ENCODE measurements around the gene CCDC149. TPM values are rescaled to one million over a fixed set of nuclear protein-coding genes. Genes with fewer than 3 reads are reported as not detected.

The CCDC149 gene
- total and polyA plus RNA-seq, 2 of the 13 experiments (the other 11 are each of a cell fraction or from before 2014, with no cell fraction given) = 0.44 to 0.95 TPM

GRCh38 chr4:24802648-24803047 lies 110.2 kb downstream of the CCDC149 start:
- intact Hi-C loops (cut with micrococcal nuclease; ENCODE audit: unreplicated experiment) = no loop called here
- DNase-seq (ENCODE audit: low spot score) = no peak
- Histone ChIP-seq H4K20me1 (ENCODE audit: insufficient read depth, low read length) (no peaks in the 10 kb centered on the region), H3K27me3 (ENCODE audit: control insufficient read depth in 1 of 2, insufficient read depth in 2 of 2, low read length in 2 of 2) (peaks cover 0 to 21% of the 10 kb centered on the region in 2 experiments; a peak in 2 of 5 replicates), H3K4me3 (replicated peaks in 1 of 3; ENCODE audit: insufficient read depth in 1 of 3, low read depth in 2 of 3, low read length in 3 of 3) (no peak overlapping the region), H2AFZ (ENCODE audit: low read length) (no peak overlapping the region), H3K4me1 (ENCODE audit: insufficient read depth, low read length) (no peaks in the 10 kb centered on the region), H3K9ac (ENCODE audit: insufficient read depth, low read depth, low read length) (no peak overlapping the region), H3K4me2 (ENCODE audit: low read depth, low read length) (no peak overlapping the region), H3K9me3 (ENCODE audit: low read length) (no peaks in the 10 kb centered on the region), H3K27ac (ENCODE audit: extremely low read length, insufficient read depth, low read length) (no peak overlapping the region), H3K79me2 (ENCODE audit: insufficient read depth, low read length) (no peaks in the 10 kb centered on the region), H3K36me3 (replicated peaks in 1 of 2; ENCODE audit: control insufficient read depth in 1 of 2, insufficient read depth in 2 of 2, low read length in 2 of 2) (no peaks in the 10 kb centered on the region)
- ATAC-seq = no peak
- FAIRE-seq = no peak
- BruUV-seq (replicated peaks) = no TSS peak
- no peak for TF ChIP-seq RFX1 (IDR thresholded peaks at IDR 0.05)
- TF ChIP-seq, protein P1, sequence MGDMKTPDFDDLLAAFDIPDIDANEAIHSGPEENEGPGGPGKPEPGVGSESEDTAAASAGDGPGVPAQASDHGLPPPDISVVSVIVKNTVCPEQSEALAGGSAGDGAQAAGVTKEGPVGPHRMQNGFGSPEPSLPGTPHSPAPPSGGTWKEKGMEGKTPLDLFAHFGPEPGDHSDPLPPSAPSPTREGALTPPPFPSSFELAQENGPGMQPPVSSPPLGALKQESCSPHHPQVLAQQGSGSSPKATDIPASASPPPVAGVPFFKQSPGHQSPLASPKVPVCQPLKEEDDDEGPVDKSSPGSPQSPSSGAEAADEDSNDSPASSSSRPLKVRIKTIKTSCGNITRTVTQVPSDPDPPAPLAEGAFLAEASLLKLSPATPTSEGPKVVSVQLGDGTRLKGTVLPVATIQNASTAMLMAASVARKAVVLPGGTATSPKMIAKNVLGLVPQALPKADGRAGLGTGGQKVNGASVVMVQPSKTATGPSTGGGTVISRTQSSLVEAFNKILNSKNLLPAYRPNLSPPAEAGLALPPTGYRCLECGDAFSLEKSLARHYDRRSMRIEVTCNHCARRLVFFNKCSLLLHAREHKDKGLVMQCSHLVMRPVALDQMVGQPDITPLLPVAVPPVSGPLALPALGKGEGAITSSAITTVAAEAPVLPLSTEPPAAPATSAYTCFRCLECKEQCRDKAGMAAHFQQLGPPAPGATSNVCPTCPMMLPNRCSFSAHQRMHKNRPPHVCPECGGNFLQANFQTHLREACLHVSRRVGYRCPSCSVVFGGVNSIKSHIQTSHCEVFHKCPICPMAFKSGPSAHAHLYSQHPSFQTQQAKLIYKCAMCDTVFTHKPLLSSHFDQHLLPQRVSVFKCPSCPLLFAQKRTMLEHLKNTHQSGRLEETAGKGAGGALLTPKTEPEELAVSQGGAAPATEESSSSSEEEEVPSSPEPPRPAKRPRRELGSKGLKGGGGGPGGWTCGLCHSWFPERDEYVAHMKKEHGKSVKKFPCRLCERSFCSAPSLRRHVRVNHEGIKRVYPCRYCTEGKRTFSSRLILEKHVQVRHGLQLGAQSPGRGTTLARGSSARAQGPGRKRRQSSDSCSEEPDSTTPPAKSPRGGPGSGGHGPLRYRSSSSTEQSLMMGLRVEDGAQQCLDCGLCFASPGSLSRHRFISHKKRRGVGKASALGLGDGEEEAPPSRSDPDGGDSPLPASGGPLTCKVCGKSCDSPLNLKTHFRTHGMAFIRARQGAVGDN (CRISPR knock-in tag; IDR thresholded peaks at IDR 0.05) = no peak
- TF ChIP-seq NFATC3 (CRISPR knock-in tag; IDR thresholded peaks at IDR 0.05) = no peak
- TF ChIP-seq ZNF235 (CRISPR knock-in tag; IDR thresholded peaks at IDR 0.05; ENCODE audit: borderline replicate concordance) = no peak
- TF ChIP-seq, protein P2, sequence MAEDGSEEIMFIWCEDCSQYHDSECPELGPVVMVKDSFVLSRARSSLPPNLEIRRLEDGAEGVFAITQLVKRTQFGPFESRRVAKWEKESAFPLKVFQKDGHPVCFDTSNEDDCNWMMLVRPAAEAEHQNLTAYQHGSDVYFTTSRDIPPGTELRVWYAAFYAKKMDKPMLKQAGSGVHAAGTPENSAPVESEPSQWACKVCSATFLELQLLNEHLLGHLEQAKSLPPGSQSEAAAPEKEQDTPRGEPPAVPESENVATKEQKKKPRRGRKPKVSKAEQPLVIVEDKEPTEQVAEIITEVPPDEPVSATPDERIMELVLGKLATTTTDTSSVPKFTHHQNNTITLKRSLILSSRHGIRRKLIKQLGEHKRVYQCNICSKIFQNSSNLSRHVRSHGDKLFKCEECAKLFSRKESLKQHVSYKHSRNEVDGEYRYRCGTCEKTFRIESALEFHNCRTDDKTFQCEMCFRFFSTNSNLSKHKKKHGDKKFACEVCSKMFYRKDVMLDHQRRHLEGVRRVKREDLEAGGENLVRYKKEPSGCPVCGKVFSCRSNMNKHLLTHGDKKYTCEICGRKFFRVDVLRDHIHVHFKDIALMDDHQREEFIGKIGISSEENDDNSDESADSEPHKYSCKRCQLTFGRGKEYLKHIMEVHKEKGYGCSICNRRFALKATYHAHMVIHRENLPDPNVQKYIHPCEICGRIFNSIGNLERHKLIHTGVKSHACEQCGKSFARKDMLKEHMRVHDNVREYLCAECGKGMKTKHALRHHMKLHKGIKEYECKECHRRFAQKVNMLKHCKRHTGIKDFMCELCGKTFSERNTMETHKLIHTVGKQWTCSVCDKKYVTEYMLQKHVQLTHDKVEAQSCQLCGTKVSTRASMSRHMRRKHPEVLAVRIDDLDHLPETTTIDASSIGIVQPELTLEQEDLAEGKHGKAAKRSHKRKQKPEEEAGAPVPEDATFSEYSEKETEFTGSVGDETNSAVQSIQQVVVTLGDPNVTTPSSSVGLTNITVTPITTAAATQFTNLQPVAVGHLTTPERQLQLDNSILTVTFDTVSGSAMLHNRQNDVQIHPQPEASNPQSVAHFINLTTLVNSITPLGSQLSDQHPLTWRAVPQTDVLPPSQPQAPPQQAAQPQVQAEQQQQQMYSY (CRISPR knock-in tag; IDR thresholded peaks at IDR 0.05) = no peak
- TF ChIP-seq HOXA9 (CRISPR knock-in tag; IDR thresholded peaks at IDR 0.05; ENCODE audit: borderline replicate concordance) = no peak
- no peak for TF ChIP-seq ZNF124 (CRISPR knock-in tag; IDR thresholded peaks at IDR 0.05)
- TF ChIP-seq, protein P3, sequence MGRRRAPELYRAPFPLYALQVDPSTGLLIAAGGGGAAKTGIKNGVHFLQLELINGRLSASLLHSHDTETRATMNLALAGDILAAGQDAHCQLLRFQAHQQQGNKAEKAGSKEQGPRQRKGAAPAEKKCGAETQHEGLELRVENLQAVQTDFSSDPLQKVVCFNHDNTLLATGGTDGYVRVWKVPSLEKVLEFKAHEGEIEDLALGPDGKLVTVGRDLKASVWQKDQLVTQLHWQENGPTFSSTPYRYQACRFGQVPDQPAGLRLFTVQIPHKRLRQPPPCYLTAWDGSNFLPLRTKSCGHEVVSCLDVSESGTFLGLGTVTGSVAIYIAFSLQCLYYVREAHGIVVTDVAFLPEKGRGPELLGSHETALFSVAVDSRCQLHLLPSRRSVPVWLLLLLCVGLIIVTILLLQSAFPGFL (CRISPR knock-in tag; IDR thresholded peaks at IDR 0.05) = no peak
- TF ChIP-seq, protein P4, sequence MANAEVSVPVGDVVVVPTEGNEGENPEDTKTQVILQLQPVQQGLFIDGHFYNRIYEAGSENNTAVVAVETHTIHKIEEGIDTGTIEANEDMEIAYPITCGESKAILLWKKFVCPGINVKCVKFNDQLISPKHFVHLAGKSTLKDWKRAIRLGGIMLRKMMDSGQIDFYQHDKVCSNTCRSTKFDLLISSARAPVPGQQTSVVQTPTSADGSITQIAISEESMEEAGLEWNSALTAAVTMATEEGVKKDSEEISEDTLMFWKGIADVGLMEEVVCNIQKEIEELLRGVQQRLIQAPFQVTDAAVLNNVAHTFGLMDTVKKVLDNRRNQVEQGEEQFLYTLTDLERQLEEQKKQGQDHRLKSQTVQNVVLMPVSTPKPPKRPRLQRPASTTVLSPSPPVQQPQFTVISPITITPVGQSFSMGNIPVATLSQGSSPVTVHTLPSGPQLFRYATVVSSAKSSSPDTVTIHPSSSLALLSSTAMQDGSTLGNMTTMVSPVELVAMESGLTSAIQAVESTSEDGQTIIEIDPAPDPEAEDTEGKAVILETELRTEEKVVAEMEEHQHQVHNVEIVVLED (CRISPR knock-in tag; IDR thresholded peaks at IDR 0.05; ENCODE audit: borderline replicate concordance) = no peak
- no peak for TF ChIP-seq ZNF333 (CRISPR knock-in tag; IDR thresholded peaks at IDR 0.05; ENCODE audit: borderline replicate concordance)
- no peak for TF ChIP-seq KLF16 (CRISPR knock-in tag; IDR thresholded peaks at IDR 0.05)
- TF ChIP-seq HNF4G (IDR thresholded peaks at IDR 0.05; ENCODE audit: borderline replicate concordance, low read depth, low read length) = no peak
- no peak for TF ChIP-seq HNF4G (CRISPR knock-in tag; IDR thresholded peaks at IDR 0.05; ENCODE audit: borderline replicate concordance, low read depth)
- ChIA-PET POLR2A (no interaction called here), CTCF (ENCODE audit: low intra/inter-chr PET ratio, low total read pairs) (no interaction called here)
- in situ Hi-C loops (cut with HindIII; ENCODE audit: extremely low pct_ligation_motif_present, low pct_unique_long_range_greater_than_20kb) = no loop called here
- WGBS (ENCODE audit: low lambda C conversion rate) = 10% methylated on average over 5 of the region's 6 CpGs

All from HepG2 (cell line).